ENCODE measurements around the gene RRP8. TPM values are rescaled to one million over a fixed set of nuclear protein-coding genes. Genes with fewer than 3 reads are reported as not detected.
A peak's percentile ranks its signal among the peaks of the same experiment; 100 is the strongest.

RRP8 gene
- total and polyA plus RNA-seq, 2 donors from 2014 or later = 23.4 to 29.8 TPM

GRCh38 chr11:6613496-6613895 lies 10.1 kb upstream of the RRP8 start:
- intact Hi-C loops (cut with DNase I) = no loop called here

GRCh38 chr11:6612213-6613041 lies 9.0 kb upstream of the RRP8 start, which contains the start of gene TAF10:
Gene TAF10, minus strand, starts transcription at chr11:6612216. Its CDS starts 27 bp downstream, at chr11:6612189.
- FAIRE-seq (peak; percentile 3), DNase-seq (peak; percentile 97 to 100 (median 97))
- Histone ChIP-seq H3K36me3 (ENCODE audit: control insufficient read depth in 2 of 3, insufficient read depth in 3 of 3, low read length in 3 of 3) (peaks cover 24 to 52% (median 34%) of the 10 kb centered on the region in 3 donors), H3K4me1 (ENCODE audit: control insufficient read depth in 2 of 3, insufficient read depth in 2 of 3, low read depth in 1 of 3, low read length in 3 of 3) (peaks cover 0 to 22% (median 18%) of the 10 kb centered on the region in 3 donors), H3K4me3 (ENCODE audit: low read length in 3 of 3) (peak within 1 kb of the TSS; percentile 78 to 87 (median 84)), H3K9ac (ENCODE audit: low read length in 3 of 3) (peak within 1 kb of the TSS; percentile 82 to 99 (median 84)), H3K9me3 (ENCODE audit: control insufficient read depth in 2 of 3, insufficient read depth in 1 of 3, low read length in 3 of 3) (no peaks in the 10 kb centered on the region), H3K27ac (ENCODE audit: low read depth in 2 of 2, low read length in 2 of 2) (peak within 1 kb of the TSS; percentile 94 to 100), H3K27me3 (ENCODE audit: control insufficient read depth, insufficient read depth, low read length) (no peaks in the 10 kb centered on the region)
- TF ChIP-seq CTCF (IDR thresholded peaks at IDR 0.05; ENCODE audit: borderline replicate concordance, extremely low read depth, insufficient read depth) = peak; percentile 21
- intact Hi-C loops (cut with DNase I) = no loop called here

More at GRCh38 chr11:6613496-6613895, 10.1 kb upstream of the RRP8 start:
- H3K9me3 ChIP-seq (ENCODE audit: control insufficient read depth in 2 of 3, insufficient read depth in 1 of 3, low read length in 3 of 3) = no peaks in the 10 kb centered on the region
- H3K9ac ChIP-seq (ENCODE audit: low read length in 3 of 3) = peak overlapping the region in 1 of 3 donors; percentile 99
- H3K27ac ChIP-seq (ENCODE audit: low read depth in 2 of 2, low read length in 2 of 2) = peak overlapping the region in 1 of 2 donors; percentile 94
- no peak for FAIRE-seq
- H3K36me3 ChIP-seq (ENCODE audit: control insufficient read depth in 2 of 3, insufficient read depth in 3 of 3, low read length in 3 of 3) = peaks cover 19 to 44% (median 27%) of the 10 kb centered on the region in 3 donors
- H3K27me3 ChIP-seq (ENCODE audit: control insufficient read depth, insufficient read depth, low read length) = no peaks in the 10 kb centered on the region
- peaks cover 0 to 18% (median 11%) of the 10 kb centered on the region in 3 donors for H3K4me1 ChIP-seq (ENCODE audit: control insufficient read depth in 2 of 3, insufficient read depth in 2 of 3, low read depth in 1 of 3, low read length in 3 of 3)
- TF ChIP-seq CTCF (IDR thresholded peaks at IDR 0.05; ENCODE audit: borderline replicate concordance, extremely low read depth, insufficient read depth) = no peak
- DNase-seq = peak in 1 of 5 donors; percentile 4
- no peak overlapping the region for H3K4me3 ChIP-seq (ENCODE audit: low read length in 3 of 3)

GRCh38 chr11:6611963-6612212 lies 8.5 kb upstream of the RRP8 start:
- no peak for DNase-seq
- H3K9ac ChIP-seq (ENCODE audit: low read length in 3 of 3) = peak overlapping the region in 2 of 3 donors; percentile 68 to 82
- H3K4me1 ChIP-seq (ENCODE audit: control insufficient read depth in 2 of 3, insufficient read depth in 2 of 3, low read depth in 1 of 3, low read length in 3 of 3) = peaks cover 0 to 23% (median 21%) of the 10 kb centered on the region in 3 donors
- peak overlapping the region; percentile 57 to 78 (median 76) for H3K4me3 ChIP-seq (ENCODE audit: low read length in 3 of 3)
- intact Hi-C loops (cut with DNase I) = no loop called here
- no peaks in the 10 kb centered on the region for H3K27me3 ChIP-seq (ENCODE audit: control insufficient read depth, insufficient read depth, low read length)
- peak overlapping the region; percentile 69 to 94 for H3K27ac ChIP-seq (ENCODE audit: low read depth in 2 of 2, low read length in 2 of 2)
- no peak for FAIRE-seq
- TF ChIP-seq CTCF (IDR thresholded peaks at IDR 0.05; ENCODE audit: borderline replicate concordance, extremely low read depth, insufficient read depth) = no peak
- H3K36me3 ChIP-seq (ENCODE audit: control insufficient read depth in 2 of 3, insufficient read depth in 3 of 3, low read length in 3 of 3) = peaks cover 24 to 52% (median 34%) of the 10 kb centered on the region in 3 donors
- H3K9me3 ChIP-seq (ENCODE audit: control insufficient read depth in 2 of 3, insufficient read depth in 1 of 3, low read length in 3 of 3) = no peaks in the 10 kb centered on the region
